ENCODE measurements around the gene DGAT2.

DGAT2 gene

GRCh38 chr11:75781296-75781695 lies 12.7 kb downstream of the DGAT2 start:
- ATAC-seq, result no peak
- no peak for DNase-seq

GRCh38 chr11:75781831-75782230 lies 13.3 kb downstream of the DGAT2 start:
- no peak for ATAC-seq

GRCh38 chr11:75782540-75783263 lies 14.1 kb downstream of the DGAT2 start:
- ATAC-seq (no peak), DNase-seq (no peak)

More at GRCh38 chr11:75781831-75782230, 13.3 kb downstream of the DGAT2 start:
- no peak for DNase-seq

GRCh38 chr11:75783416-75784084 lies 15.0 kb downstream of the DGAT2 start:
- no peak for ATAC-seq
- no peak for DNase-seq

GRCh38 chr11:75784085-75784478 lies 15.5 kb downstream of the DGAT2 start:
- ATAC-seq, result no peak

GRCh38 chr11:75784506-75784905 lies 15.9 kb downstream of the DGAT2 start:
- ATAC-seq (no peak), DNase-seq (no peak)

More at GRCh38 chr11:75784085-75784478, 15.5 kb downstream of the DGAT2 start:
- DNase-seq, result no peak

GRCh38 chr11:75785187-75785586 lies 16.6 kb downstream of the DGAT2 start:
- DNase-seq (no peak), ATAC-seq (no peak)

GRCh38 chr11:75786101-75786736 lies 17.6 kb downstream of the DGAT2 start:
- ATAC-seq (no peak), DNase-seq (no peak)

GRCh38 chr11:75789521-75789920 lies 20.9 kb downstream of the DGAT2 start:
- no peak for ATAC-seq
- DNase-seq, result no peak

- DNase-seq (no peak), ATAC-seq (no peak)
These were observed 22.4 kb downstream of the DGAT2 start for GRCh38 chr11:75790986-75791385.

- DNase-seq (no peak), ATAC-seq (no peak)
These were observed 23.7 kb downstream of the DGAT2 start for GRCh38 chr11:75792127-75792731.

GRCh38 chr11:75792997-75793800 lies 24.6 kb downstream of the DGAT2 start:
- no peak for ATAC-seq
- DNase-seq, result no peak

GRCh38 chr11:75793966-75794365 lies 25.4 kb downstream of the DGAT2 start:
- no peak for DNase-seq
- ATAC-seq, result no peak

GRCh38 chr11:75795276-75796090 lies 26.9 kb downstream of the DGAT2 start:
- ATAC-seq, result no peak
- no peak for DNase-seq

- DNase-seq, result no peak
- ATAC-seq, result no peak
These were observed 27.5 kb downstream of the DGAT2 start for GRCh38 chr11:75796091-75796435.

GRCh38 chr11:75797116-75797515 lies 28.5 kb downstream of the DGAT2 start:
- no peak for DNase-seq
- ATAC-seq, result no peak

GRCh38 chr11:75797792-75798191 lies 29.2 kb downstream of the DGAT2 start:
- ATAC-seq (no peak), DNase-seq (no peak)

- no peak for DNase-seq
- no peak for ATAC-seq
These were observed 31.6 kb downstream of the DGAT2 start for GRCh38 chr11:75800136-75800675.

- DNase-seq (no peak), ATAC-seq (no peak)
These were observed 32.3 kb downstream of the DGAT2 start for GRCh38 chr11:75800728-75801361.

GRCh38 chr11:75801362-75802020 lies 32.9 kb downstream of the DGAT2 start:
- DNase-seq (no peak), ATAC-seq (no peak)

All from stimulated activated naive CD8-positive, alpha-beta T cell treated with anti-CD3 and anti-CD28 coated beads, Interleukin-15, Interleukin-2, amounts not matched to agents 100 U/mL and 50 U/mL, for 24 hours (primary cell).